Stimulated activated CD4-positive, alpha-beta T cell treated with anti-CD3 and anti-CD28 coated beads, Interleukin-4, amount 100 ng/mL, for 48 hours (primary cell): ENCODE measurements around the gene OSBPL5.

ENCODE experiments used
- DNase-seq, 2 donors: peaks; one replicate each; pipeline ENCODE4 v3.0.0-alpha.2; 2020; ENCODE audit warnings: low read depth in 2 of 2

OSBPL5 gene, protein sequence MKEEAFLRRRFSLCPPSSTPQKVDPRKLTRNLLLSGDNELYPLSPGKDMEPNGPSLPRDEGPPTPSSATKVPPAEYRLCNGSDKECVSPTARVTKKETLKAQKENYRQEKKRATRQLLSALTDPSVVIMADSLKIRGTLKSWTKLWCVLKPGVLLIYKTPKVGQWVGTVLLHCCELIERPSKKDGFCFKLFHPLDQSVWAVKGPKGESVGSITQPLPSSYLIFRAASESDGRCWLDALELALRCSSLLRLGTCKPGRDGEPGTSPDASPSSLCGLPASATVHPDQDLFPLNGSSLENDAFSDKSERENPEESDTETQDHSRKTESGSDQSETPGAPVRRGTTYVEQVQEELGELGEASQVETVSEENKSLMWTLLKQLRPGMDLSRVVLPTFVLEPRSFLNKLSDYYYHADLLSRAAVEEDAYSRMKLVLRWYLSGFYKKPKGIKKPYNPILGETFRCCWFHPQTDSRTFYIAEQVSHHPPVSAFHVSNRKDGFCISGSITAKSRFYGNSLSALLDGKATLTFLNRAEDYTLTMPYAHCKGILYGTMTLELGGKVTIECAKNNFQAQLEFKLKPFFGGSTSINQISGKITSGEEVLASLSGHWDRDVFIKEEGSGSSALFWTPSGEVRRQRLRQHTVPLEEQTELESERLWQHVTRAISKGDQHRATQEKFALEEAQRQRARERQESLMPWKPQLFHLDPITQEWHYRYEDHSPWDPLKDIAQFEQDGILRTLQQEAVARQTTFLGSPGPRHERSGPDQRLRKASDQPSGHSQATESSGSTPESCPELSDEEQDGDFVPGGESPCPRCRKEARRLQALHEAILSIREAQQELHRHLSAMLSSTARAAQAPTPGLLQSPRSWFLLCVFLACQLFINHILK

GRCh38 chr11:3165152-3165705, at the start of gene OSBPL5:
OSBPL5 (minus strand) TSS chr11:3165310; CDS start chr11:3129148, 36,162 bp downstream.
- DNase-seq: peak; percentile 30 to 42

- no peak for DNase-seq
Observed at GRCh38 chr11:3214420-3214699, 49.2 kb upstream of the OSBPL5 start.

DNA sequence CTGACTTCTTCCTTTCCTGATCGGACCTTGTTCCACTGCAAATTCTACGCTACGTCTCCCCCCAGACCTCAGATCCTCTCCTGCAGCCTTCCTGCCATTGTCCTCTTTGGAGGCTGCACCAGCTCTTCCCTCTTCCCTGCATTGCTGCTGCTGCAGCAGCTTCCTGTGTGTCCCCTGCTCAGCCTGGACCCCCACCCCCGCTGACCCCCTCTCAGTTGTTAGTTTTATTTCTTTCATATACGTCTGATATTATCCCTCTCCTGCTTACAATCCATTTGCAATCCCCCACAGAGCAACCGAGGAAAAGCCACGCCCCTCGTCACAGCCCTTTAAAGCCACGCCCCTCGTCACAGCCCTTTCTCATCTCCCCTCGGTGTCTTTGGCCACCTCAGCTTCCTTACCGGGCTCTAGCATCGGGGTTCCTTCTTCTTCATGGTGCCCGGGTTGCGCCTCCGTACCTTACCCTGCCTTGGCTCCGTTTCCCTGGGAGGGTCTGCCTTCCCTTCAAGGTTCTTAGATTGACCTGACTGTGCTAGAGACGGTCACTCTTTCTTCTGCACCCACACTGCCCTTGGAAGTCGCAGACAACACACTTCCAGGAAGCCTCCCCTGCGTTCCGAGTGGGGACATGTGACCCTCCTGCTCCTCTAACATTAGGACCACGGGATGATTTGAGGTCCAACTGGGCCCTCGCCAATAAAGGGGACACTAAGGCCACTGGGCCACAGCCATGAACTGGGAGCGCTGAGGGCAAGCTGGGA, 48.7 kb upstream of the OSBPL5 start:
- DNase-seq: no peak

DNA sequence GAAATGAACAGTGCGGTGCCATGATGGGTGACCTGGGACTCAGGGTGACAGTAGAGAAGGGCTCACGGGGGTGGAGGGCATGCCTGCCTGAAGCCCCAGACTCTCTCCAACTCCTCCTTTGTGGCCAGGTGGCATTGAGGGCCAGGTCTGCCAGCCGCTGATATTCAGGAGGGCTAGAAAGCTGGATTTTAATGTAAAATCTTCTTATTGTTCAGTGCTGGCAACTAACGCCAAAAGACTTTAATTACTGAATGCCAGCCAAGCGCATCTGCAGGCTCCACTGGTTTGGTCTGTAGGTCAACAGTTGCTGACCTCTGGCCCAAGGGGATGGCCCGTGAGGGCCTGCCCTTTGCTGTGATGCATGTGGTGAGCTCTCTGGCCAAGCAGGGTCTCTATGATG, 43.2 kb upstream of the OSBPL5 start:
- DNase-seq: no peak

GRCh38 chr11:3207526-3208189, 42.5 kb upstream of the OSBPL5 start:
- no peak for DNase-seq

DNA sequence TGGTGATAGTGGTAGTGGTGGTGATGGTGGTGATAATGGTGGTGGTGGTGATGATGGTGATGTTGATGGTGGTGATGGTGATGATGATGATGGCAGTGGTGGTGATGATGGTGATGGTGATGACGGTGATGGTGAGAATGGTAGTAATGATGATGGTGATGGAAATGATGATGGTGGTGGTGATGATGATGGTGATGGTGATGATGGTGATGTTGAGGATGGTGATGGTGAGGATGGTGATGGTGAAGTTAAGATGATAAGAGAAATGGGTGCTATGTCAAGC, 41.8 kb upstream of the OSBPL5 start:
- no peak for DNase-seq

- no peak for DNase-seq
Observed at GRCh38 chr11:3206156-3206921, 41.2 kb upstream of the OSBPL5 start.

DNA sequence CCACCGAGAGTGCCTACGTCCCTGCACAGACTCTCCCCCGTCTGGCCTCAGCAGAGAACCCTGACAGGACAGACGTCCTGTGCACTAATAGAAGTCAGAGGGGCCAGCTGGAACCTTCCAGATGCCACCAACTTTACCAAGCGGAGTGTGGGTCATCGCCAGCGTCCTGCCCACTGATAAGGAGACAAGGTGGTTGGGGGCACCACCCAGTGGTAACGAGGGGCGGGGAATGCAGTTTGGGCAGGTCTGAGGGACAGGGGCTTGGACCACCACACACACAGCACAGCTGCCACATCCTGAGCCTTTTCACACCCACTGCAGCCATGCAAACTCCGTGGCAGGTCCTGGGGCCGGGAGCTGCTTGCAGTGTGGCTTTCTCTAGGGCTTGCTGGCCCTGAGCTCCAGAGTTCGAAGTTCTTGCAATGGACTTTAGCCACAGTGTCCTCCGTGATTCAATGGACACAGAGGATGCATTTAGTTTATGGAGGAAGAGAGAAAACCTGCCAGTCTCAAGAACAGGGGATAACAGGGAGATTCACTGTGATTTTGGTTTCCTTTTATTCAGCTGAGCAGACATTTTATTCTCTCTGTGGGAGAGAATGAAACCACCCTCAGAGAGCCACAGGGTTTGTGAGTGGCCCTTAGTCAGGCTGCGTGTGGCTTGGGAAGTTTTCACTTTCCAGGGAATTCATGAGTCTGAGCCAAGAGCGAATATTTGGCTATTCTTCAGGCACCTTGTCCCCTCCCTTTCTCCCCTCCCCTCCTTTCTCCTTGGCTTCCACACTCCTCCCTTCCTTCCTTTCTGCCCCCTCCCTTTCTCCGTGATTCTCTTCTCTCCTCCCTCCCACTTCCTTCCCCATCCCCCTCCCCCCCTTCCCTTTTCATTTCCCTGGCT, 40.4 kb upstream of the OSBPL5 start:
- no peak for DNase-seq

GRCh38 chr11:3204141-3205015, 39.3 kb upstream of the OSBPL5 start:
- no peak for DNase-seq

DNA sequence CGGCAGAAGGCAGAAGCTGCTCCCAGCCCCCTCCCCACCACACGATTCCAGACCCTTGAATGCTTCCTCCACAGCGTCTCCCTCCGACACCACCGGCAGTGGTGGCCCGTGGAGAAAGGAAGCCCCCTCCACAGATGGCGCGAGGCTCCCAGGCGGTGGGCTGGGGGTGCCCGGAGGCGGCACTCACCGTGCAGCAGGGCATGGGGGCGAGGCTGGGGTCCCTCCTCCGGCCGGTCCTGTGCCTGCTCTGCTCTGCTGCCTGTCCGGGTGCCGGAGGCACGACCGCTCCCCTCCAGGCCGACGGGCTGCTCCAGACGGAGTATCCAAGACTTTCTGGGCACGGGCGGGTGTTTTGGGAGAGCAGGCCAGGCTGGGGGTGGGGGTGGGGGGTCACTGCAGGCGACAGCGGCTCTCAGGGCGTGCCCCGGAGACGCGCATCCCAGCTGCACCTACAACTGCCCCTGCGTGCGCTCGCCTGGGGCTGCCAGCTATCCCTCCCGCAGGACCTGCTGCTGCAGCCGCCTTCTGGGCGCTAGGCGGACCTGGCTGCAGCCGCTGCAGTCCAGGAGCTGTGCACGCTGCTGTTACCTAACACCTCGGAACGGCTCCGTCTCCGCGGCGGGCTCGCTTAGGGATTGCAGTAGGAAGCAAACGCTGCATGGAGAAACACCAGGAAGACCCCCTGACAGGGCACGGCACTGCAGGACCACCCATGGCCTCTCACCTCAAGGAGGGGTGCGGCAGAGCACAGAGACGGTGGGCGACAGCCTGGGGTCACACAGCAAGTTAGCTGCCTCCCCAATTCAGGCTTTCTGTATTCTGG, 38.3 kb upstream of the OSBPL5 start:
- no peak for DNase-seq

GRCh38 chr11:3202759-3203158, 37.6 kb upstream of the OSBPL5 start:
- no peak for DNase-seq

- DNase-seq: no peak
Observed at GRCh38 chr11:3202305-3202704, 37.2 kb upstream of the OSBPL5 start.

- no peak for DNase-seq
Observed at GRCh38 chr11:3201677-3202181, 36.6 kb upstream of the OSBPL5 start.

GRCh38 chr11:3201112-3201581, 36.0 kb upstream of the OSBPL5 start:
- no peak for DNase-seq

DNA sequence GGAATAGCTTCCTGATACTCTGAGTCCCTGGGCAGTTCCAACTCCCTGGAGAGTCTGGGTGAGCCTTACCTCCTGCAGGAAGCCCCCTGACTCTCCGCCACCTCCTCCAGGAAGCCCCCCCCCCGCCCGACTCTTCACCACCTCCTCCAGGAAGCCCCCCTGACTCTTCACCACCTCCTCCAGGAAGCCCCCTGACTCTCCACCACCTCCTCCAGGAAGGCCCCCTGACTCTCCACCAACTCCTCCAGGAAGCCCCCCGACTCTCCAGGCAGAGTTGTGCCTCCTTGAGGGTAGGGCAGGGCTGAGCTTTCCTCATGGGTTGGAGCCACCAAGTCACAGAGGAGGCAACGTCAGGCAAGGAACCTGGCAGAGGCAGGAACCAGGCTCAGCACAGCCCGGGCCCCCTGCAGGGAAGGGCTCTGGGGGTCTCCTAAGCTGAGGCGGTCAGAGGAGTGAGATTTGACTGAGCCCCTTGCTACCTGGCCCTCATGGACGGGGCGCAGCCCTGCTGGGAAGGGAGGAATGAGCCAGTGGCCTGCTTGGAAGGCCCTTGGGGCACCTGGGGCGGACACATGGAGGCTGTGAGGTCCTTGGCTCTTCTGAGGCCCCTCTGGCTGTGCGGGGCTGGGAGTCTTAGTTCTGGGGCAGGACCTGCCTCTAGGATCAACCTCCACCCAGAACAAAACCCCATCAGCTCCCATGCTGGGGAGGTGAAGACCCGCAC, 35.4 kb upstream of the OSBPL5 start:
- DNase-seq: no peak

DNA sequence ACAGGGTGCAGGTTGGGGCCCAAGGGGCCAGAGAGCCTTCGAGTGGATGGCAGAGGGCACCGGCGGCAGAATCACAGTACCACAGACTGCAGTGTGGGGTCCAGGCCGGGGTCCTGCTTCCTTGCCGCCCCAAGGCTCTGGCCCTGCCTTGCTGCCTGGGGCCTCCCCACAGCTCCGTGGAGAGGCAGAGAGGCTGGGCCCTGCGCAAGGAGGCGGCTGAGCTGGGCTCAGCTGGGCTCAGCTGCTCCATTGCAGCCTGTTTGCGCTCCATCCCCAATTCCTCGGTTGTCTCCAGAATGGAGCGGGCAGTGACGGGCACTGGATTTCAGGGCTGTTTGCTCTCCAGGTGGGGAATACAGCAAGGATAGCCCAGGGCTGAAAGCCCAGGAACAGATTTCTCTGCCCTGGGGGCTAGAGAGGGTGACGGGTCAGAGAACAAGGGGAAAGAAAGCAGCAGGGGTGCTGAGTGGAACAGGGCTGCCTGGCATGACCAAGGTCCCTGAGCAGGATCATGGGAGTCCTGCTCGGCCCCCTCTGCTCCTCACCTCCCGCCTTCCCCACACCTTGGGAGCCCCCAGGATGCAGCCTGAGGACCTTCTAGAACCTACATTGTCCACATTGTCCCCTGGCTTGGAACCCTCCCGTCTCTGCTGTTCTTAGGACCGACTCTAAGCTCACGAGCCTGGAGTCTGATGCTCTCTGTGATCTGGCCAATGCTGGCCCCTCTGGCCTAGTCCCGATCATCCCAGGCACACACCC, 34.6 kb upstream of the OSBPL5 start:
- DNase-seq: no peak
